Fibroblast of pulmonary artery (primary cell): ENCODE measurements around the gene TAF1C.

ENCODE experiments used
- DNase-seq: peaks from one replicate; pipeline ENCODE4 v3.0.0-alpha.2; 2010; ENCODE audit warnings: low read depth
- H3K4me3 ChIP-seq: replicated peaks from 2 replicates; pipeline ENCODE4 v1.5.1; 2011; ENCODE audit warnings: low read depth, mild to moderate bottlenecking, control low read depth, low read length, moderate library complexity
- CTCF ChIP-seq: IDR thresholded peaks from 2 replicates; pipeline ENCODE4 v1.5.1; 2011; ENCODE audit warnings: mild to moderate bottlenecking, control low read depth, low read length, inconsistent platforms; ENCODE audit errors: missing control alignments

The TAF1C gene

GRCh38 chr16:84150926-84151325, 35.9 kb downstream of the TAF1C start:
- H3K4me3 ChIP-seq: no peak overlapping the region
- no peak for DNase-seq
- TF ChIP-seq CTCF: no peak

DNA sequence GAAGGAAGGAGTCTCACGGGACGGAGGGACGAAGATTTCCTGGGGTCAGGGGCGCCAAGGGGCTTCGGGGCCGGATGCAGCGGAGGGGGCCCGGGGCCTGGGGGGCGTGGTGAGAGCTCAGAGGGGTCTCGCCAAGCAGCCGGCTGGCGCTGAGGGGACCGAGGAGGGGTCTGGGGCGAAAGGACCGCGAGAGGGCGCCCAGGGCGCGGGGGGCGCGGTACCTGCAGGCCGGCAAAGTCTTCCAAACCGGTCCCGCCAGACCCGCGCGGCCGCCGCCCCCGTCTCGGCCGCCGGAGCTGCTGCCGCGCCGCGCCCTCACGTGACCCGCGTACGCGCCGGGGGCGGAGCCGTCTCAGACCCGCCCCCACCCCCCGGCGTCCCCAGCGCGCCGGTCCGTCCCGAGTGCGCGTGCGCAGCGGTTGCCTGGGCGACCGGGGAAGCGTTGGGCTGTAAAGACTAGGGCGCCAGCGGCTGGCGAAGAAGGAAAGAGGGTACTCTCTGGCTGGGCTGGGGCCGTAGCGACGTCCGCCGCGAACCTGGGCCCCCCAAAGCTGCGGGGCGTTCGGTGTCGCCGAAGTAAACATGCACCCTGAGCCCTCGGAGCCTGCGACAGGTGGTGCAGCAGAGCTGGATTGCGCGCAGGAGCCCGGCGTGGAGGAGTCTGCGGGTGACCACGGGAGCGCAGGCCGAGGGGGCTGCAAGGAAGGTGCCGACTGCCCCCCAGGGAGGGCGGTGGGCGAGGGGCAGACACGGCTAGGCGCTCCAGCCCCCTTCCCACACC, 41.8 kb downstream of the TAF1C start, which contains the start of the genes DNAAF1 and HSDL1:
DNAAF1 (plus strand) TSS at position 450 of the 781 bp plus-strand sequence; CDS start at position 583, 133 bp downstream.
HSDL1 (minus strand) TSS at position 319 of the 781 bp plus-strand sequence. CDS start 13,856 bp downstream, outside the sequence.
- DNase-seq: peak; percentile 85
- TF ChIP-seq CTCF: no peak
- H3K4me3 ChIP-seq: peak within 1 kb of the TSS; percentile 86

DNA sequence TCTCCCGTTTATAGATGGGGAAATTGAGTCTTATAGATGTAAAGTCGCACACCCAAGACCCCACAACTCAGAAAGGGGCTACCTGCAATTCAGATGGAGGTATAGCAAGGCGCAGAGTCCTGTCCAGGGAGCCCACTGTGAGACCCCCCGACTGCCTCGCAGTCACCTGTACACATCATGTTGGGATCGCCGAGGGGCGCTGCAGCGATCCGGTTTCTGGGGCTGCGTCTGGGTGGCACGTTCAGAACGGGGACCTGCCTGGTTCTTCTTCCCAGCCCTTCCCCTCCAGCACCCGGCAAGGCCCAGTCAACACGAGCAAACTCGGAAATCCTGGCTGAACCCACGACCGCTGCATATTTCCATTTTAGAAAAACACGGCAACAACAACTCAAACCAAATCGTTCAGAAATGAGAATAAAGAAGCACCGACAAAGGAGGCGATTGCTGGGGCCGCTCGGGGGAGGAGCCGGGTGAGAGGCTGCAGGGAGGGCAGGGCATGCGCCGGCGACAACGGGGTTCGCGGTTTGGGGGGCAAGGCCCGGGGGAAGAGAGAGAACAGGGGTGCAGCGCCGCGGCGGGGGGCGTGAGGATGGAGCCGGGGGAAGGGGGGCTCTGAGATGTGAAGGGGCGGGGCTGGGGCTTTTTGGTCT, 42.5 kb downstream of the TAF1C start:
- TF ChIP-seq CTCF: no peak
- peak overlapping the region; percentile 86 for H3K4me3 ChIP-seq
- peak; percentile 13 for DNase-seq

- no peak for TF ChIP-seq CTCF
- peak; percentile 8 for DNase-seq
- H3K4me3 ChIP-seq: peak overlapping the region; percentile 86
Observed at GRCh38 chr16:84143784-84144199, 43.1 kb downstream of the TAF1C start.

DNA sequence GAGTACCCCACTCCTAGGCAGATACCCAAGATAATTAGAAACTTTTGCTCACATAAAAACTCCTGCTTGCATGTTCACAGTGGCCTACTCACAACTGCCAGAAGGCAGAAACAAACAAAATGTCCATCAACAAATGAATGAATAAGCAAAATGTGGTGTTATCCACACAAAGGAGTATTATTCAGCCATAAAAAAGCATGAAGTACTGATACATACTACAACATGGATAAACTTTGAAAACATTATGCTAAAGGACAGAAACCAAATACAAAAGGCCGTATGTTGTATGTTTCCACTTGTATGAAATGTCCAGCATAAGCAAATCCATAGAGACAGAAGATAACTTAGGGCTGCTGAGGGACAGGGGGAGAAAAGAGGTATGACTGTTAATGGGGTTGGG, 43.8 kb downstream of the TAF1C start:
- no peak for DNase-seq
- H3K4me3 ChIP-seq: no peak overlapping the region
- TF ChIP-seq CTCF: no peak

DNA sequence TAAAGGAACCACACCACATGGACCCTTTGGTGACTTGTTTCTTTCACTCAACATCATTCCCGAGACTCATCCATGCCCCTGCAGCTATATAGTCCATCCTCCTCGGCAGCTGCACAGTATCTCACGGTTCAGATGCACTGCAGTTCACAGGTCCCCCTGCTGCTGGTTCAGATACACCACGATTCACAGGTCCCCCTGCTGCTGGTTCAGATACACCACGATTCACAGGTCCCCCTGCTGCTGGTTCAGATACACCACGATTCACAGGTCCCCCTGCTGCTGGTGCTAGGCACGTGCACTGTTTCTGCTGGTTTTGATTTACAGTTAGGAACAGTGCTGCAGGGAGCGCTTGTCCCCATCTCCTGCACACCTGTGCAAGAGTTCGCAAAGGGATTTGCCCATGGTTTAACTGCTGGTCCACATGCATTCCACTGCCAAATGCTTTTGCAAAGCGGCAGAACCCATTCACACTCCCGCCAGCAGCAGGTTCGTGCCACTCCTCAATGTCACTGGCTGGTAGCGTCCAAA, 45.6 kb downstream of the TAF1C start:
- no peak for DNase-seq
- TF ChIP-seq CTCF: no peak
- H3K4me3 ChIP-seq: no peak overlapping the region
